H9 (cell line): Measurements from ENCODE around the gene PPP1R13B. TPM values are rescaled to one million over a fixed set of nuclear protein-coding genes. Genes with fewer than 3 reads are reported as not detected.

Experiments used
- DNase-seq: peaks from one replicate; pipeline ENCODE4 v3.0.0-alpha.2; 2017
- H2AFZ ChIP-seq: one replicate; pipeline ENCODE4 v1.6.1; 2013; ENCODE audit warnings: mild to moderate bottlenecking, low read length, control low read depth, moderate library complexity
- H2AK5ac ChIP-seq: 2 replicates; pipeline ENCODE4 v1.6.1; 2013; ENCODE audit warnings: low read length, control low read depth, mixed read lengths; ENCODE audit not compliant: insufficient read length
- H2BK120ac ChIP-seq: one replicate; pipeline ENCODE4 v1.6.1; 2013; ENCODE audit warnings: low read depth, mild to moderate bottlenecking, low read length, control low read depth, inconsistent platforms; ENCODE audit not compliant: poor library complexity, severe bottlenecking
- H2BK12ac ChIP-seq: 2 replicates; pipeline ENCODE4 v1.6.1; 2013; ENCODE audit warnings: low read length, control low read depth, mixed read lengths, low read depth; ENCODE audit not compliant: insufficient read length
- H2BK15ac ChIP-seq: 2 replicates; pipeline ENCODE4 v1.6.1; 2013; ENCODE audit warnings: low read depth, low read length, control low read depth
- H2BK20ac ChIP-seq: one replicate; pipeline ENCODE4 v1.6.1; 2013; ENCODE audit warnings: low read depth, mild to moderate bottlenecking, low read length, control low read depth, inconsistent platforms; ENCODE audit not compliant: poor library complexity, severe bottlenecking
- H2BK5ac ChIP-seq: 2 replicates; pipeline ENCODE4 v1.6.1; 2013; ENCODE audit warnings: low read length, control low read depth, mixed read lengths; ENCODE audit not compliant: insufficient read length
- H3K14ac ChIP-seq: 2 replicates; pipeline ENCODE4 v1.6.1; 2013; ENCODE audit warnings: low read length, control low read depth; ENCODE audit not compliant: insufficient read depth
- H3K18ac ChIP-seq: 2 replicates; pipeline ENCODE4 v1.6.1; 2013; ENCODE audit warnings: low read depth, mild to moderate bottlenecking, mixed read lengths, low read length, control low read depth; ENCODE audit not compliant: insufficient read length
- H3K23ac ChIP-seq: 2 replicates; pipeline ENCODE4 v1.6.1; 2013; ENCODE audit warnings: low read length, control low read depth, mixed read lengths, low read depth; ENCODE audit not compliant: insufficient read length
- H3K23me2 ChIP-seq: 2 replicates; pipeline ENCODE4 v1.6.1; 2013; ENCODE audit warnings: low read depth, mild to moderate bottlenecking, mixed read lengths, low read length, control low read depth; ENCODE audit not compliant: insufficient read length, poor library complexity, severe bottlenecking
- H3K27ac ChIP-seq: 2 replicates; pipeline ENCODE4 v1.5.1; 2013; ENCODE audit warnings: low read length, control low read depth, mixed read lengths, low read depth; ENCODE audit not compliant: insufficient read length
- H3K27me3 ChIP-seq: 2 replicates; pipeline ENCODE4 v1.6.1; 2013; ENCODE audit warnings: low read length, control low read depth, inconsistent platforms; ENCODE audit not compliant: insufficient read depth
- H3K4ac ChIP-seq: 2 replicates; pipeline ENCODE4 v1.6.1; 2013; ENCODE audit warnings: low read depth, mild to moderate bottlenecking, control low read depth, inconsistent platforms, low read length, moderate library complexity
- H3K4me1 ChIP-seq: 2 replicates; pipeline ENCODE4 v1.6.1; 2013; ENCODE audit warnings: low read length, control low read depth, inconsistent platforms; ENCODE audit not compliant: insufficient read depth
- H3K4me2 ChIP-seq: 2 replicates; pipeline ENCODE4 v1.6.1; 2013; ENCODE audit warnings: low read length, control low read depth, mixed read lengths; ENCODE audit not compliant: insufficient read length, insufficient read depth
- H3K56ac ChIP-seq: 2 replicates; pipeline ENCODE4 v1.6.1; 2013; ENCODE audit warnings: low read depth, mild to moderate bottlenecking, mixed read lengths, low read length, control low read depth; ENCODE audit not compliant: insufficient read length
- H3K79me1 ChIP-seq: 2 replicates; pipeline ENCODE4 v1.6.1; 2013; ENCODE audit warnings: low read depth, mild to moderate bottlenecking, moderate library complexity, low read length, control low read depth, inconsistent platforms; ENCODE audit not compliant: insufficient read depth, poor library complexity, severe bottlenecking
- H3K79me2 ChIP-seq: 2 replicates; pipeline ENCODE4 v1.6.1; 2013; ENCODE audit warnings: low read length, control low read depth, inconsistent platforms; ENCODE audit not compliant: insufficient read depth
- H3K9ac ChIP-seq: 2 replicates; pipeline ENCODE4 v1.6.1; 2013; ENCODE audit warnings: low read length, control low read depth, mixed read lengths; ENCODE audit not compliant: insufficient read length; ENCODE audit errors: extremely low read depth
- H3K9me3 ChIP-seq: one replicate; pipeline ENCODE4 v1.6.1; 2013; ENCODE audit warnings: low read depth, low read length, inconsistent platforms; ENCODE audit not compliant: control insufficient read depth
- H3T11ph ChIP-seq: one replicate; pipeline ENCODE4 v1.6.1; 2013; ENCODE audit warnings: mild to moderate bottlenecking, low read length, control low read depth, inconsistent platforms
- H4K20me1 ChIP-seq: one replicate; pipeline ENCODE4 v1.6.1; 2013; ENCODE audit not compliant: control insufficient read depth, insufficient read length, insufficient read depth
- H4K5ac ChIP-seq: 2 replicates; pipeline ENCODE4 v1.6.1; 2013; ENCODE audit warnings: low read depth, mild to moderate bottlenecking, mixed read lengths, low read length, control low read depth; ENCODE audit not compliant: insufficient read length
- H4K8ac ChIP-seq: replicated peaks from 2 replicates; pipeline ENCODE4 v1.6.1; 2013; ENCODE audit warnings: low read length, control low read depth, mixed read lengths, low read depth; ENCODE audit not compliant: insufficient read length
- H4K91ac ChIP-seq: 2 replicates; pipeline ENCODE4 v1.6.1; 2013; ENCODE audit warnings: low read depth, mild to moderate bottlenecking, moderate library complexity, mixed read lengths, low read length, control low read depth; ENCODE audit not compliant: insufficient read length
- H3K27ac Mint-ChIP-seq, 3 experiments: 2 replicates in 2 of 3; 3 replicates in 1 of 3; pipeline ENCODE4 v1.8.0; 2020 to 2021; ENCODE audit warnings: mixed read lengths in 3 of 3, mild to moderate bottlenecking in 1 of 3, moderate library complexity in 1 of 3
- H3K27me3 Mint-ChIP-seq: 2 replicates; pipeline ENCODE4 v1.8.0; 2021; ENCODE audit warnings: low read depth, mild to moderate bottlenecking, moderate library complexity, mixed read lengths
- H3K36me3 Mint-ChIP-seq, 3 experiments: 2 replicates in 2 of 3; 3 replicates in 1 of 3; pipeline ENCODE4 v1.8.0; 2020 to 2021; ENCODE audit warnings: low read depth in 3 of 3, mixed read lengths in 3 of 3; ENCODE audit not compliant: insufficient read depth in 1 of 3
- H3K4me1 Mint-ChIP-seq, 2 experiments: 2 replicates each; pipeline ENCODE4 v1.8.0; 2020; ENCODE audit warnings: mixed read lengths in 2 of 2
- H3K4me3 Mint-ChIP-seq, 2 experiments: 2 replicates in 1 of 2; 3 replicates in 1 of 2; pipeline ENCODE4 v1.8.0; 2020 to 2021; ENCODE audit warnings: mild to moderate bottlenecking in 2 of 2, mixed read lengths in 2 of 2, moderate library complexity in 1 of 2
- H3K9me3 Mint-ChIP-seq, 2 experiments: 2 replicates in 1 of 2; 3 replicates in 1 of 2; pipeline ENCODE4 v1.8.0; 2020; ENCODE audit warnings: mild to moderate bottlenecking in 2 of 2, mixed read lengths in 2 of 2, moderate library complexity in 1 of 2
- CTCF ChIP-seq: fragments of 200-600 bp; sonication (generic); conservative IDR thresholded peaks from 3 replicates; pipeline ENCODE4 v1.8.0; 2021; ENCODE audit warnings: antibody characterized with exemption, mild to moderate bottlenecking
- WGBS: extraction: QIAGEN DNeasy Blood & Tissue Kit; methylation state at CpG from one replicate; pipeline ENCODE4 v1.1.7; 2013; ENCODE audit warnings: missing lambda C conversion rate, low lambda C conversion rate, mixed read lengths; ENCODE audit not compliant: insufficient read length; ENCODE audit errors: extremely low coverage; 5-methylcytosine and 5-hydroxymethylcytosine counted together
- total RNA-seq: library from RNA; stranded (reverse); gene quantifications from 2 replicates; pipeline ENCODE4 v1.2.1, GENCODE V29; 2021

PPP1R13B gene
- total RNA-seq, 1 experiment from 2014 or later: 6.0 TPM

DNA sequence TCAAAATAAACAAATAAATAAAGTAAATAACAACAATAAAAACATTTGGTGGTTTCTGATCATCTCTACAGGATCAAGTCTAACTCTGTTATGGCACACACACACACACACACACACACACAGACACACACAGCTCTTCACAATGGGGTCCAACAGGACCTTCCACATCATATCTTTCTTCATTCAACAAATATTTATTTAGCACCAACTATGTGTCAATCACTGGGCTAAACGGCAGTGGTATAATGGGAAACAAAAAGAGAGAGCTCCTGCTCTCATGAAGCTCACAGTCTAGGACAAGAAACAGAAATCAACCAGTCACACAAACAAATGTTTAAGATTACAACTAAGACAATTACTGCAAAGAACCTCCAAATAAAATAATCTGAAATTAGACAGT, 9.3 kb downstream of the PPP1R13B start:
- Histone ChIP-seq H4K8ac (no peak overlapping the region), H3K56ac (no peak overlapping the region), H3K14ac (no peak overlapping the region), H4K91ac (no peak overlapping the region), H4K20me1 (no peaks in the 10 kb centered on the region), H2AFZ (no peak overlapping the region), H3K79me1 (no peaks in the 10 kb centered on the region), H2BK20ac (no peak overlapping the region), H3K79me2 (no peaks in the 10 kb centered on the region), H3K18ac (no peak overlapping the region), H3K9ac (no peak overlapping the region), H3K4me1 (no peaks in the 10 kb centered on the region), H2BK120ac (no peak overlapping the region), H2BK5ac (no peak overlapping the region), H2AK5ac (no peak overlapping the region), H4K5ac (no peak overlapping the region), H3K23me2 (no peaks in the 10 kb centered on the region), H3K9me3 (no peaks in the 10 kb centered on the region), H3K4ac (no peak overlapping the region), H2BK12ac (no peak overlapping the region), H3T11ph (no peak overlapping the region), H2BK15ac (no peak overlapping the region), H3K4me2 (no peak overlapping the region), H3K27ac (no peak overlapping the region), H3K27me3 (no peaks in the 10 kb centered on the region), H3K23ac (no peak overlapping the region)
- no CpG with 5 or more reads among the region's 1 CpG for WGBS
- no peak for TF ChIP-seq CTCF
- H3K9me3 Mint-ChIP-seq: no peaks in the 10 kb centered on the region
- no peak overlapping the region for H3K27ac Mint-ChIP-seq
- H3K4me3 Mint-ChIP-seq: no peak overlapping the region
- H3K4me1 Mint-ChIP-seq: peaks cover 4 to 6% of the 10 kb centered on the region in 2 experiments
- no peaks in the 10 kb centered on the region for H3K27me3 Mint-ChIP-seq
- DNase-seq: no peak
- H3K36me3 Mint-ChIP-seq: no peaks in the 10 kb centered on the region
